HG02884 (cell line): ENCODE data around the gene CLCN1.
A peak's percentile ranks its signal among the peaks of the same experiment; 100 is the strongest.
"Not testable (repeated sequence)": the region's sequence is repeated elsewhere in the genome, so short reads cannot be mapped to it uniquely, and the experiment has no call there.

ENCODE experiments used
- ATAC-seq: cut with Tn5 transposase; IDR thresholded peaks from one replicate; pipeline ENCODE4 v1.9.1; 2021; ENCODE audit warnings: mild to moderate bottlenecking, moderate library complexity; ENCODE audit not compliant: unreplicated experiment

The CLCN1 gene

GRCh38 chr7:143315776-143316175 is at the start of gene CLCN1:
TSS of gene CLCN1 (plus strand) at chr7:143316111. CDS start at chr7:143316213, 102 bp downstream.
- ATAC-seq, result no peak

- no peak for ATAC-seq
Measured at GRCh38 chr7:143269251-143269650, 46.7 kb upstream of the CLCN1 start.

- no peak for ATAC-seq
Measured at GRCh38 chr7:143271240-143271639, 44.7 kb upstream of the CLCN1 start.

GRCh38 chr7:143272871-143273270 is 43.0 kb upstream of the CLCN1 start:
- ATAC-seq, result no peak

GRCh38 chr7:143279186-143280098 is 36.5 kb upstream of the CLCN1 start:
- peak; percentile 44 for ATAC-seq

- ATAC-seq, result no peak
Measured at GRCh38 chr7:143280160-143280559, 35.8 kb upstream of the CLCN1 start.

GRCh38 chr7:143280566-143280965 is 35.3 kb upstream of the CLCN1 start:
- no peak for ATAC-seq

- no peak for ATAC-seq
Measured at GRCh38 chr7:143281529-143281928, 34.4 kb upstream of the CLCN1 start.

- no peak for ATAC-seq
Measured at GRCh38 chr7:143282124-143282523, 33.8 kb upstream of the CLCN1 start.

- no peak for ATAC-seq
Measured at GRCh38 chr7:143283381-143283780, 32.5 kb upstream of the CLCN1 start.

GRCh38 chr7:143284591-143285469 is 31.1 kb upstream of the CLCN1 start, which contains the start of gene TMEM139:
TSS of gene TMEM139 (plus strand) at chr7:143284958. CDS start at chr7:143285958, 1,000 bp downstream.
- no peak for ATAC-seq

GRCh38 chr7:143285470-143285778 is 30.5 kb upstream of the CLCN1 start:
- ATAC-seq, result no peak

GRCh38 chr7:143285806-143286521 is 29.9 kb upstream of the CLCN1 start:
- ATAC-seq, result no peak

GRCh38 chr7:143286522-143286890 is 29.4 kb upstream of the CLCN1 start:
- ATAC-seq, result no peak

GRCh38 chr7:143287339-143287934 is 28.5 kb upstream of the CLCN1 start:
- ATAC-seq, result no peak

GRCh38 chr7:143287935-143288826 is 27.7 kb upstream of the CLCN1 start, which contains the start of gene CASP2:
TSS of gene CASP2 (plus strand) at chr7:143288351. CDS start at chr7:143288456, 105 bp downstream.
- peak; percentile 85 for ATAC-seq

- ATAC-seq, result no peak
Measured at GRCh38 chr7:143288836-143289235, 27.1 kb upstream of the CLCN1 start.

- ATAC-seq, result no peak
Measured at GRCh38 chr7:143289421-143289820, 26.5 kb upstream of the CLCN1 start.

GRCh38 chr7:143289888-143290287 is 26.0 kb upstream of the CLCN1 start:
- not testable (repeated sequence) for ATAC-seq

- no peak for ATAC-seq
Measured at GRCh38 chr7:143290293-143290692, 25.6 kb upstream of the CLCN1 start.
